Effector memory CD8-positive, alpha-beta T cell (primary cell): ENCODE data around the gene MBD1.
A peak's percentile ranks its signal among the peaks of the same experiment; 100 is the strongest.
"Not testable (repeated sequence)": the region's sequence is repeated elsewhere in the genome, so short reads cannot be mapped to it uniquely, and the experiment has no call there.

Experiments
- ATAC-seq: fragments of 150-1000 bp; cut with Tn5 transposase; replicated peaks from 2 replicates; pipeline ENCODE4 v1.10.0; 2021; ENCODE audit warnings: mild to moderate bottlenecking, moderate library complexity
- DNase-seq, 3 experiments: peaks; one replicate each; pipeline ENCODE4 v3.0.0; 2021
- H3K27ac Mint-ChIP-seq, 2 donors: one replicate each; pipeline ENCODE4 v1.8.0; 2022; ENCODE audit warnings: mild to moderate bottlenecking in 2 of 2, mixed read lengths in 2 of 2, moderate library complexity in 2 of 2
- H3K27me3 Mint-ChIP-seq, 2 donors: one replicate each; pipeline ENCODE4 v1.8.0; 2022; ENCODE audit warnings: mixed read lengths in 2 of 2
- H3K36me3 Mint-ChIP-seq: one replicate; pipeline ENCODE4 v1.8.0; 2022; ENCODE audit warnings: mild to moderate bottlenecking, moderate library complexity, mixed read lengths; ENCODE audit not compliant: insufficient read depth
- H3K4me1 Mint-ChIP-seq, 2 donors: one replicate each; pipeline ENCODE4 v1.8.0; 2022; ENCODE audit warnings: low read depth in 2 of 2, mixed read lengths in 2 of 2
- H3K4me3 Mint-ChIP-seq, 2 donors: one replicate each; pipeline ENCODE4 v1.8.0; 2022; ENCODE audit warnings: mild to moderate bottlenecking in 2 of 2, mixed read lengths in 2 of 2, moderate library complexity in 2 of 2
- H3K9me3 Mint-ChIP-seq, 2 donors: one replicate each; pipeline ENCODE4 v1.8.0; 2022; ENCODE audit warnings: mixed read lengths in 2 of 2

The MBD1 gene

GRCh38 chr18:50307738-50308470, 26.6 kb upstream of the MBD1 start:
- DNase-seq (peak; percentile 84 to 90 (median 84)), ATAC-seq (peak; percentile 99)
- H3K4me3 Mint-ChIP-seq: peak overlapping the region; percentile 93 to 94
- peaks cover 14 to 21% of the 10 kb centered on the region in 2 donors for H3K27me3 Mint-ChIP-seq
- no peaks in the 10 kb centered on the region for H3K9me3 Mint-ChIP-seq
- peaks cover 9 to 12% of the 10 kb centered on the region in 2 donors for H3K4me1 Mint-ChIP-seq
- H3K27ac Mint-ChIP-seq: peak overlapping the region; percentile 82
- H3K36me3 Mint-ChIP-seq: peaks cover 5% of the 10 kb centered on the region

GRCh38 chr18:50307400-50307737, 26.0 kb upstream of the MBD1 start:
- H3K27me3 Mint-ChIP-seq: peaks cover 19 to 26% of the 10 kb centered on the region in 2 donors
- peak overlapping the region; percentile 82 for H3K27ac Mint-ChIP-seq
- peaks cover 5% of the 10 kb centered on the region for H3K36me3 Mint-ChIP-seq
- ATAC-seq (peak; percentile 13), DNase-seq (no peak)
- peaks cover 9 to 12% of the 10 kb centered on the region in 2 donors for H3K4me1 Mint-ChIP-seq
- H3K9me3 Mint-ChIP-seq: no peaks in the 10 kb centered on the region
- peak overlapping the region; percentile 93 to 94 for H3K4me3 Mint-ChIP-seq

DNA sequence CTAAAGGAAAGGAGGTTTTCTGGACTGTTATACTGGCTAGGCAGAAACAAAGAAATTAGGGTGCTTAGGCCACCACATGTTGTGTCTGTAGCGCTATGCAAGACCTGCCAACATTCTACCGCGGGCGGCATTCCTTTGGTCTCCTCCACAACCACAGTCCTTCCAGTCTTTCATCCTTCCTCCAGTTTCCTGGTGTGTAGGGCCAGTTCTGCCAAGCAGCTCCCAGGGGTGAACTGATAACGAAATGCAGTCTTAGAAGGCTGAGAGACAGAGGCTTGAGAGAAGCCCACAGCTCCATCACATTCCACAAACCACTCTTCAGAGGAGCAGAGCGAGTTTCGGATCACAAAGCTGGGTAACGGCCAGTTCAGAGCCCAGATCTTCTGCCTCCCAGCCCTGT, 25.6 kb upstream of the MBD1 start:
- Mint-ChIP-seq H3K36me3 (peaks cover 5% of the 10 kb centered on the region), H3K9me3 (no peaks in the 10 kb centered on the region), H3K4me1 (peaks cover 9 to 12% of the 10 kb centered on the region in 2 donors), H3K4me3 (peak overlapping the region; percentile 93 to 94), H3K27ac (peak overlapping the region; percentile 82), H3K27me3 (peaks cover 24 to 31% of the 10 kb centered on the region in 2 donors)
- no peak for DNase-seq
- no peak for ATAC-seq

DNA sequence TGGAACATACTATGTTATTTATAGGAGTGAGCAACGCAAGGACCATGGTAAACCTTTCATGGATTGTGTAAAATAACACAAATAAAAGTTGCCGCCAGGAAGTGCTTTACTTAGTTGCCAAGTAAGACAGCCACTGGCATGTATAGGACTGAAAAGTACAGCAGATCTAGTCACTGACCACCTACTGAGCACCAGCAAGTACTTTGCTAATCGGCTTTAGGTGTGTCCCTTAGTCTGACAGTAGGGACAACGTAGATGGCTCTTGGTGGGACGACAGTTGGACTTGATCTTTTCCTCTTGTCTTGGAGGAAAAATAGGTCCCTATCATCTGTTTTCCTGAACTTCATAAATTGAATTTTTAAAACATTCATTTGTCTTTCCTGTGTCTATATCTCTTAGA, 19.8 kb upstream of the MBD1 start:
- DNase-seq (no peak), ATAC-seq (no peak)
- peaks cover 35 to 52% of the 10 kb centered on the region in 2 donors for H3K27me3 Mint-ChIP-seq
- no peak overlapping the region for H3K27ac Mint-ChIP-seq
- peaks cover 3% of the 10 kb centered on the region for H3K36me3 Mint-ChIP-seq
- no peaks in the 10 kb centered on the region for H3K9me3 Mint-ChIP-seq
- no peak overlapping the region for H3K4me3 Mint-ChIP-seq
- peaks cover 5 to 6% of the 10 kb centered on the region in 2 donors for H3K4me1 Mint-ChIP-seq

DNA sequence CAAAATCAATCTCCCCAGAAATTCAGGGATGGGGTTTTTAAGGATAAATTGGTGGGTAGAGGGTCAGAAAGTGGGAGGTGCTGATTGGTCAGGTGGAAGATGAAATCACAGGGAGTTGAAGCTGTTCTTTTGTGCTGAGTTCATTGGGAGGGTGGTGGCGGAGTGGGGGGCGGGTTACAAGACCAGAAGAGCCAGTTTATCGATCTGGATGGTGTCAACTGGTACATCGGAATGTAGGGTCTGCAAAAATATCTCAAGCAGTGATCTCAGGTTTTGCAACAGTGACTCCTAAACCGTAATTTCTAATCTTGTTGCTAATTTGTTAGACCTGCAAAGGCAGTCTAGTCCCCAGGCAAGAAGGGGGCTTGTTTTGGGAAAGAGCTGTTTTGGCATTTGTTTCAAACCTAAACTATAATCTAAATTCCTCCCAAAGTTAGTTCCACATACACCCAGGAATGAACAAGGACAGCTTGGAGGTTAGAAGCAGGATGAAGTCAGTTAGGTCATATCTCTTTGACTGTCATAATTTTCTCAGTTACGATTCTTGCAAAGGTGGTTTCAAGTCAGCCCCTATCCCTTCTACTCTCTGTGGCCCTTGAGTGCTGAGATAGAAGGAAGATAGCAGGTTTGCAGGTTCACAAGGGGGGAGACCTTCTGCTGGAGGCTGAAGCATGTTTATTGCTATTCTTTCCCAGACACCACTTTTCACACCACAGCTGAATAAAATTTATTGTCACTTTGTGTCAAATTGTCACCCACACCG, 18.5 kb upstream of the MBD1 start:
- H3K9me3 Mint-ChIP-seq: no peaks in the 10 kb centered on the region
- H3K27ac Mint-ChIP-seq: no peak overlapping the region
- DNase-seq (no peak), ATAC-seq (no peak)
- peaks cover 5 to 6% of the 10 kb centered on the region in 2 donors for H3K4me1 Mint-ChIP-seq
- no peak overlapping the region for H3K4me3 Mint-ChIP-seq
- peaks cover 32 to 53% of the 10 kb centered on the region in 2 donors for H3K27me3 Mint-ChIP-seq
- H3K36me3 Mint-ChIP-seq: peaks cover 3% of the 10 kb centered on the region

DNA sequence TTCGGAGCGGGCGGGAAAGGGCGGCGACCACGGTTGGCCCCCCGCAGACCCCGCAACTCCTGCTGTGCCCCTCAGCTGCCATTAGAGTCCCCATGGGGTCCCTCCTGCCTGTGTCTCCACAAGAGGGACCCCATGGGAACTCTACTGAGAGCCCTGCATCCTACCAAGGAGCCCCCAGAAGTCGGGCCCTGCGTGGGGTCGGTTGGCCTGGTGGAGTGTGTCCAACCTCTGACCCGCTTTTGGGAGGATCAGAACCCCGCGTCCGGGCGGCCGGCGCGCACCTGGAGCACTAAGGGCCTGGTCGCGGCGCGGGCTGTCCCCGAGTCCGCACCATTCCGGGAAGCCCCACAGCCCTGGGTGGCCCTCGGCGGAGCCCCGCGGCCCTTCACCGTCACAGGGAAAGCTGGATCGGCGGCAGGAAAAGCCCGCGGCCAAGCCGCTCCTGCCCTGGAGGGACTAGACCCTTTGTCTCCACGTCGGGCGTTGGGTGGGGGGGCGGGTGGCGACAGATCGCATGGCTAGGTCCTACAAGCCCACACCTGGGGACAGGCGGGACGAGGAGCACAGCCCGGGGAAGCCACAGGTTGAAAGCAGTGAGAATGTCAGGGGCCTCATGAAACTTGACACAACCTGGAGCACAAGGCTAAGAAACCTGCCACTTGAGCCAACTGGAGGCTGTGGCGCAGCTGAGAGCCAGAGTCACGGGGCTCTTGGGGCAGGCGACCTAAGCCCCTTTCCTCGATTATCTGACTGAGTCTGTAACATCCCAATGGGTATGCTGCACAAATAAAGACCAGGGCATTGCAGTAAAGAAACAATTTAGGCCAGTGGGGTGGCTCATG, 17.3 kb upstream of the MBD1 start:
- DNase-seq (no peak), ATAC-seq (no peak)
- Mint-ChIP-seq H3K27me3 (peaks cover 32 to 45% of the 10 kb centered on the region in 2 donors), H3K9me3 (no peaks in the 10 kb centered on the region), H3K4me1 (peaks cover 5 to 6% of the 10 kb centered on the region in 2 donors), H3K4me3 (peak overlapping the region; percentile 69 to 75), H3K27ac (no peak overlapping the region), H3K36me3 (peaks cover 3% of the 10 kb centered on the region)

GRCh38 chr18:50297621-50298442, 16.5 kb upstream of the MBD1 start:
- H3K36me3 Mint-ChIP-seq: peaks cover 3% of the 10 kb centered on the region
- H3K4me1 Mint-ChIP-seq: peaks cover 5 to 6% of the 10 kb centered on the region in 2 donors
- ATAC-seq: peak; percentile 100
- peak; percentile 70 to 73 (median 72) for DNase-seq
- peaks cover 31 to 36% of the 10 kb centered on the region in 2 donors for H3K27me3 Mint-ChIP-seq
- peak overlapping the region in 1 of 2 donors; percentile 51 for H3K27ac Mint-ChIP-seq
- peak overlapping the region; percentile 69 to 75 for H3K4me3 Mint-ChIP-seq
- no peaks in the 10 kb centered on the region for H3K9me3 Mint-ChIP-seq

DNA sequence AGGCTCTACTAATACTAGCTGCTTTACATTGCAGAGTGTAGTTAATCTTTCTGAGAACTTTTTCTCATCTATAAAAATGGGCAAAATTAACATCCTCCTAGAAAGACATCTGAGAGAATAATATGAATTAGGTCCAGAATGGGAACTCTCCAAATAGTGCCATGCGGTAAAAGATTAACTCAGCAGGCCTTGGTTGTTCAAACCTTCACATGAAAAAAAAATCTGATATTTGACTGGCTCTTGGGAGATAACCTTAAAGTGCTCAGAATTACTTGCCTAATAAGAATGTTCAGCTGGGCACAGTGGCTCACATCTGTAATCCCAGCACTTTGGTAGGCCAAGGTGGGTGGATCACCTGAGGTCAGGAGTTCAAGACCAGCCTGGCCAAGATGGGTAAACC, 11.7 kb upstream of the MBD1 start:
- H3K27ac Mint-ChIP-seq: no peak overlapping the region
- H3K4me3 Mint-ChIP-seq: no peak overlapping the region
- peaks cover 5% of the 10 kb centered on the region for H3K36me3 Mint-ChIP-seq
- no peaks in the 10 kb centered on the region for H3K9me3 Mint-ChIP-seq
- H3K27me3 Mint-ChIP-seq: peaks cover 0 to 6% of the 10 kb centered on the region in 2 donors
- ATAC-seq: no peak
- H3K4me1 Mint-ChIP-seq: peaks cover 4 to 5% of the 10 kb centered on the region in 2 donors
- DNase-seq: no peak

DNA sequence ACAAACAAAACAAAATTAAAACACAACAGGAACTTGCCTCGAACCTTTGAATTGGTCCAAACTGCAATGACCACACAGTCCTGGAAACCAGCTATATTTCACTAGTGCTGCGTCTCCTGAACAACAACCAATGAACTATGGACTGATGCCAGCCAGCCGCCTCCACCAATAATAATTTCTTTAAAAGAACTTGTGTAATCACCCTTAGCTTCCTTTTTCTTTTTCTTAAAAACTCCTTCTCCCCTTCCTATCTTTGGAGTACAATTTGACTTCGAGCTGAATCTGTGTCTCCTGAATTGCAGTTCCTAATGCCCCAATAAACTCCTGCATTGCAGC, 7.8 kb upstream of the MBD1 start:
- H3K4me1 Mint-ChIP-seq: peaks cover 23 to 24% of the 10 kb centered on the region in 2 donors
- peak overlapping the region; percentile 13 to 95 for H3K4me3 Mint-ChIP-seq
- DNase-seq (no peak), ATAC-seq (no peak)
- H3K9me3 Mint-ChIP-seq: no peaks in the 10 kb centered on the region
- peaks cover 26% of the 10 kb centered on the region for H3K36me3 Mint-ChIP-seq
- no peaks in the 10 kb centered on the region for H3K27me3 Mint-ChIP-seq
- H3K27ac Mint-ChIP-seq: peak overlapping the region in 1 of 2 donors; percentile 62

DNA sequence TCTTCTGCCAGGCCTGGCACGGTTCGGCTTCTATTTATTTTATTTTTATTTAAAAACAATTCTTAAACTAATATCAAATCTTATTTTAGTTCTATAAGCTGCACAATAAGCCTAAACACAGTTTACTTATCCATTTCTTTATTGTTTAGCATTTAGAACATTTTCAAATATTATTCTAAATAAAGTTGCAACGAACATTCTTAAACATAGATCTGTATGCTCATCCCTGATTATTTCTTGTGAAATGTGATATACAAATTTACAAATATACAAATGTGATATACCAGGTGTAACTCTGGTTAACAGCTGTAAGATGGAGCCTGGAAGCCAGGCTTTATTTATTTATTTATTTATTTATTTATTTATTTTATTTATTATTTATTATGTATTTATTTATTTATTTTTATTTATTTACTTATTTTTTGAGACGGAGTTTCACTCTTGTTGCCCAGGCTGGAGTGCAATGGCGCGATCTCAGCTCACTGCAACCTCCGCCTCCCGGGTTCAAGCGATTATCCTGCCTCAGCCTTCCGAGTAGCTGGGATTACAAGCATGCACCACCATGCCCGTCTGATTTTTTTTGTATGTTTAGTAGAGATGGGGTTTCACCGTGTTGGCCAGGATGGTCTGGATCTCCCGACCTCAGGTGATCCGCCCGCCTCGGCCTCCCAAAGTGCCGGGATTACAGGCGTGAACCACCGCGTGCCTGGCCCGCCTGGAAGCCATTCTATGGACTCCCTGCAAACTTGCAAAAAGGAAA, 7.2 kb upstream of the MBD1 start:
- H3K4me1 Mint-ChIP-seq: peaks cover 24 to 26% of the 10 kb centered on the region in 2 donors
- H3K27me3 Mint-ChIP-seq, DNase-seq, H3K9me3 Mint-ChIP-seq, ATAC-seq: not testable (repeated sequence)
- peak overlapping the region; percentile 85 to 95 for H3K4me3 Mint-ChIP-seq
- peaks cover 32% of the 10 kb centered on the region for H3K36me3 Mint-ChIP-seq
- H3K27ac Mint-ChIP-seq: peak overlapping the region; percentile 74 to 94

GRCh38 chr18:50287441-50288347, 6.4 kb upstream of the MBD1 start, which contains the start of gene CXXC1:
Gene CXXC1, minus strand, starts transcription at chr18:50287692. Its CDS starts 103 bp downstream, at chr18:50287589.
- Mint-ChIP-seq H3K9me3 (no peaks in the 10 kb centered on the region), H3K4me1 (peaks cover 24 to 26% of the 10 kb centered on the region in 2 donors), H3K4me3 (peak within 1 kb of the TSS; percentile 85 to 95), H3K27ac (peak within 1 kb of the TSS; percentile 74 to 94), H3K27me3 (no peaks in the 10 kb centered on the region), H3K36me3 (peaks cover 37% of the 10 kb centered on the region)
- DNase-seq (peak; percentile 96 to 98 (median 97)), ATAC-seq (peak; percentile 86)
